Bladder microvascular endothelial cell (primary cell): ENCODE data around the gene SLC9A6. TPM values are rescaled to one million over a fixed set of nuclear protein-coding genes. Genes with fewer than 3 reads are reported as not detected.

Experiments used
- total RNA-seq: library from RNA; depleted of rRNA; stranded (reverse); fragments of >200 nt; gene quantifications from 2 replicates; pipeline ENCODE4 v1.2.3, GENCODE V29; 2014

SLC9A6 gene
- total RNA-seq, result 10.2 and 15.9 TPM in 2 replicates

GRCh38 chrX:135985157-135985972 lies at the start of gene SLC9A6:
Gene SLC9A6 (plus strand): TSS chrX:135985435. CDS start chrX:135985659, 224 bp downstream.

DNA sequence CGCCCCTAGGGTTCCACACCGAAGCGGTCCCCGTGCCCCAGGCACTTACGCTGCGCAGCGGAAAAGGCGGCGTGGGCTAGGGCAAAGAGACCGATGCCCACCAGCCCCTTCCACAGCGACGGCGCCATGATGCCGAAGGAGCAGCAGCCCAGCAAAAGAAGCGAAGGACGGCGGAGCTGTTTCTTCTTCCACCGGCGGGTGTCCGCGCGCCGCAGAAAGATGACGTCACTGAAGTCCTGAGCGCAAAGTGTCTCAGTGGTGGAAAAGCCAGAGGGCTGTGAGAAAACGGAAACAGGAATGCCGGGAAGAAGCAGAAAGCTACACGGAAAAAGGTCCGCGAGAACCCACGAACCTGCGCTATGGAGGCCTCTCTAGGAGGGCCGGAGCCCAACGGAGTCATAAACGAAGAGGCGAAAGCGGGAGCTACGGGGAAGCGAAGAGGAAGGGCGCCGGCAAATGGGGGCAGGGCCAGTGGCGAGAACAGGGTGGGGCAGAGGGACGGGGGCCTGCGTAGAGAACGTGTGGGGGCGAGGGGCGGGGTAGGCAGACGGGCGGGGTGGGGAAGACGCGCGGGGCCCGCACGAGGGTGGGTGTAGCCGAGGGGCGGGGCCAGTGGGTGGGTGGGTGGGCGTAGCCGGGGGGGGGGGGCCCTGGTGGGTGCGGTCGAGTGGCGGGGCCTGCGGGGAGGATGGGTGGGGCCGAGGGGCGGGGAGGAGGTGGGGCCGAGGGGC lies 11.5 kb upstream of the SLC9A6 start, which contains the start of gene MMGT1:
TSS of gene MMGT1 (minus strand) at position 441 of the 731 bp plus-strand sequence. CDS start at position 128, 313 bp downstream.

Other genes with a start within 250 kb of the SLC9A6 start
- not detected in 2 replicates for gene CT45A3, start 217.2 kb upstream of the SLC9A6 start, total RNA-seq
- gene CT45A5, start 199.9 kb upstream of the SLC9A6 start, total RNA-seq, result not detected in 2 replicates
- gene CT45A6, start 182.6 kb upstream of the SLC9A6 start, total RNA-seq, result not detected in 2 replicates
- gene CT45A2, start 165.4 kb upstream of the SLC9A6 start, total RNA-seq, result not detected in 2 replicates
- gene CT45A7, start 148.2 kb upstream of the SLC9A6 start, total RNA-seq, result not detected in 2 replicates
- gene CT45A8, start 130.9 kb upstream of the SLC9A6 start, total RNA-seq, result not detected in 2 replicates
- gene CT45A9, start 113.6 kb upstream of the SLC9A6 start, total RNA-seq, result not detected in 2 replicates
- gene CT45A10, start 92.0 kb upstream of the SLC9A6 start, total RNA-seq, result not detected in 2 replicates
- gene SAGE1, start 91.7 kb upstream of the SLC9A6 start, total RNA-seq, result not detected in 2 replicates
- gene MMGT1, start 11.4 kb upstream of the SLC9A6 start, total RNA-seq, result 5.0 and 9.8 TPM in 2 replicates
- gene FHL1, start 162.1 kb downstream of the SLC9A6 start, total RNA-seq, result 39.0 and 112 TPM in 2 replicates